G401 (cell line): ENCODE data around the gene FAM167B. TPM values are rescaled to one million over a fixed set of nuclear protein-coding genes. Genes with fewer than 3 reads are reported as not detected.
"Not testable (repeated sequence)": the region's sequence is repeated elsewhere in the genome, so short reads cannot be mapped to it uniquely, and the experiment has no call there.

Experiments
- DNase-seq: peaks from one replicate; pipeline ENCODE4 v3.0.0-alpha.2; 2015; ENCODE audit warnings: low spot score
- in situ Hi-C: cut with HindIII; loops from 2 replicates; pipeline ENCODE4 v1.10.0; 2016; ENCODE audit warnings: low sequenced_read_pairs, mixed read lengths
- total RNA-seq: library from RNA; depleted of rRNA; stranded (reverse); fragments of >200 nt; shearing (Covaris generic); gene quantifications from 2 replicates; pipeline ENCODE4 v1.2.3, GENCODE V29; 2014; rRNA removed

FAM167B gene
- total RNA-seq, 1 experiment from 2014 or later = not detected

DNA sequence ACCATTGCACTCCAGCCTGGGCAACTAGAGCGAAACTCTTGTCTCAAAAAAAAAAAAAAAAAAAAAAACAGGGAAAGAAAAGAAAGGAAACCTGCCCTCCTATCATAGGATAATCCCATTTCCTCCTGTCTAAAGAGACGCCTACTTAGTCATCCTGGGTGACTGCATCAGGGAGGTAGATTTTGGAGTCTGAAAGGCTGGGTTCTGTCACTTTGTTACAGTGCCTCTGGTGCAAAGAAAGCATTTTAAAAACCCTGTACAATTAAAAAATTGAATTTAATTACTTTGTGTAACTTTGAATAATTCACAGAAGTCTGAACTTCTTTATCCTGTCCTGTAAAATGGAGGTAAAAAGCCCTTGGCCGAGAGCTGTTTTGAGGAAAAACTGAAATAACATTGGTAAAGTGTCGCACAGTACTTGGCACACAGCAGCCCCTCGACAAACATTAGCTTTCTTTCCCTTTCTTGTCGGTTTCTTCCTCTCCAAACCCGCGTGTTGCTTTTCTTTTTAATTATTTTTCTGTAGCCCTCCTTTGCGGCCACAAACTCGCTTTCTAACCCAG is 44.2 kb downstream of the FAM167B start:
- in situ Hi-C loops = no loop called here
- no peak for DNase-seq

DNA sequence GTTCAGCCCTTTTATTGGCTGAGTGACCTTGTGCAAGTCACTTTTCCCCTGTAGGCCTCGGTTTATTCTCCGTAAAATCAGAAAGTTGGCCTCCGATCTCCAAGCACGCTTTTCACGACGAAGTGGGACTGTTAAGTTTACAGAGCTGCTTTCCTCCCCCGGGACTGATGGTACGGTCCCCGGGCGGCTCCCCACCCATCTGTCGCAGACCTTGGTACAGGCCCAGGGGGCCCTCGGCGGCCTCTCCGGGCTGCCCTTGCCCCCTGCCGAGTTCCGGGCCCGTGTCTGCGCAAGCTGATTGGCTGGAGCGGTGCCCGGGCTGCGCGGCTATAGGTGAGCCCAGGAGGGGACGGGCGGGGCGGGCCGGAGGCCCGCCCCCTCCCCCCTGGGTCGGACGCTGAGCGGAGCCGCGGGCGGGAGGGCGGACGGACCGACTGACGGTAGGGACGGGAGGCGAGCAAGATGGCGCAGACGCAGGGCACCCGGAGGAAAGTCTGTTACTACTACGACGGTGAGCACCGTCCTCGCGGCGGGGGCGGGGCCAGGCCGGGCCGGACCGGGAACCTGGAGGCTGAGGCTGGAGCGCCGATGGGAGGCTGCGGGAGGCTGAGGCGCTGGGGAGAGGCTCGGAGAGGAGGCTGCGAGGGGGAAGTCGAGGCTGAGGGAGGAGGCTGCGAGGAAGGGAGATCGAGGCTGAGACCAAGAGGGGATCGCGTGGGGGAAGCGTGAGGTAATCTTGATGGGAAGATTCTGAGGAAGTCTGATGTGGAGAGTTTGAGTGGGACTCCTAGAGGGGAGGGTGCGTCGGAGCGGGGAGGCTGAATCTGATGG is 44.9 kb downstream of the FAM167B start, which contains the start of gene HDAC1:
HDAC1 (plus strand) TSS at position 376 of the 831 bp plus-strand sequence; CDS start at position 463, 87 bp downstream.
- in situ Hi-C loops = no loop called here
- DNase-seq = peak; percentile 54

- in situ Hi-C loops, DNase-seq: not testable (repeated sequence)
These were observed 51.2 kb downstream of the FAM167B start for GRCh38 chr1:32298211-32298610.

Other genes with a start within 250 kb of the FAM167B start
- gene KHDRBS1, start 233.4 kb upstream of the FAM167B start, total RNA-seq = 167 and 200 TPM in 2 replicates
- 10.3 and 19.0 TPM in 2 replicates for gene TMEM39B, start 174.3 kb upstream of the FAM167B start, total RNA-seq
- gene KPNA6, start 139.2 kb upstream of the FAM167B start, total RNA-seq = 30.8 and 36.0 TPM in 2 replicates
- gene TXLNA, start 67.5 kb upstream of the FAM167B start, total RNA-seq = 52.9 and 72.8 TPM in 2 replicates
- 24.4 and 30.9 TPM in 2 replicates for gene CCDC28B, start 46.6 kb upstream of the FAM167B start, total RNA-seq
- 3.3 and 4.0 TPM in 2 replicates for gene IQCC, start 41.6 kb upstream of the FAM167B start, total RNA-seq
- not detected in 2 replicates for gene DCDC2B, start 38.1 kb upstream of the FAM167B start, total RNA-seq
- gene TMEM234, start 24.9 kb upstream of the FAM167B start, total RNA-seq = 11.8 and 17.0 TPM in 2 replicates
- 451 and 486 TPM in 2 replicates for gene EIF3I, start 24.8 kb upstream of the FAM167B start, total RNA-seq
- gene LCK, start 4.0 kb downstream of the FAM167B start, total RNA-seq = not detected in 2 replicates
- 191 and 286 TPM in 2 replicates for gene HDAC1, start 44.9 kb downstream of the FAM167B start, total RNA-seq
- 89.6 and 132 TPM in 2 replicates for gene MARCKSL1, start 89.0 kb downstream of the FAM167B start, total RNA-seq
- gene FAM229A, start 115.3 kb downstream of the FAM167B start, total RNA-seq = 0.20 and 0.31 TPM in 2 replicates
- gene TSSK3, start 115.3 kb downstream of the FAM167B start, total RNA-seq = 0.20 TPM in 1 of 2 replicates, not detected in the other
- gene BSDC1, start 147.2 kb downstream of the FAM167B start, total RNA-seq = 40.7 and 47.3 TPM in 2 replicates
- 0.25 and 0.58 TPM in 2 replicates for gene ZBTB8B, start 217.8 kb downstream of the FAM167B start, total RNA-seq